Endothelial cell of umbilical vein (primary cell): ENCODE results near the gene DHX35. TPM values are rescaled to one million over a fixed set of nuclear protein-coding genes. Genes with fewer than 3 reads are reported as not detected.

Experiments used
- BruUV-seq: library from RNA; stranded (reverse); fragments of 400-500 nt; replicated peaks from 2 replicates; lab custom pipeline; 2021; lab: Mats Ljungman, UMichigan
- CTCF ChIA-PET: fragments of 300-600, 350-600 bp; sonication (Branson Sonifier 250); formaldehyde crosslinking; loops from one replicate; lab custom pipeline; 2021; ENCODE audit warnings: antibody characterized with exemption, inconsistent platforms; lab: Charles Lee
- POLR2A ChIA-PET: fragments of 300-600, 350-600 bp; sonication (Branson Sonifier 250); formaldehyde crosslinking; loops from one replicate; lab custom pipeline; 2021; ENCODE audit warnings: antibody characterized with exemption, inconsistent platforms; lab: Charles Lee
- DNase-seq: peaks from one replicate; pipeline ENCODE4 v3.0.0-alpha.2; 2011; ENCODE audit warnings: low read depth, low spot score
- FAIRE-seq: peaks from 2 replicates; lab custom pipeline; 2011; peaks lifted over from hg19 to GRCh38; lab: Jason Lieb, UNC
- H2AFZ ChIP-seq: 2 replicates; pipeline ENCODE4 v1.6.0; 2012; ENCODE audit warnings: low read depth, low read length, control low read depth, inconsistent platforms
- H3K27ac ChIP-seq: 2 replicates; pipeline ENCODE4 v1.5.1; 2011; ENCODE audit warnings: low read depth, mild to moderate bottlenecking, control low read depth, low read length, moderate library complexity; ENCODE audit not compliant: insufficient read depth
- H3K27me3 ChIP-seq, 2 experiments: 2 replicates each; pipeline versions ENCODE4 v1.6.0 to v1.6.1; 2011; ENCODE audit warnings: low read length in 2 of 2, mixed read lengths in 1 of 2; ENCODE audit not compliant: control insufficient read depth in 2 of 2, insufficient read depth in 2 of 2
- H3K36me3 ChIP-seq, 2 experiments: 2 replicates in 1 of 2; 3 replicates in 1 of 2; pipeline ENCODE4 v1.5.1; 2011; ENCODE audit warnings: low read length in 2 of 2, mild to moderate bottlenecking in 1 of 2, moderate library complexity in 1 of 2; ENCODE audit not compliant: control insufficient read depth in 2 of 2, insufficient read depth in 2 of 2; ENCODE audit errors: extremely low read depth in 1 of 2
- H3K4me1 ChIP-seq: 3 replicates; pipeline ENCODE4 v1.5.1; 2011; ENCODE audit warnings: mild to moderate bottlenecking, low read length; ENCODE audit not compliant: control insufficient read depth, insufficient read depth; ENCODE audit errors: extremely low read depth
- H3K4me2 ChIP-seq: 2 replicates; pipeline ENCODE4 v1.6.1; 2011; ENCODE audit warnings: low read length, control low read depth, mixed read lengths; ENCODE audit not compliant: insufficient read depth
- H3K4me3 ChIP-seq, 3 experiments: fragments of 200-600 bp in 1 of 3; sonication (generic), shearing (Covaris generic) in 1 of 3; replicated peaks in 1 of 3; 2 replicates each; pipeline ENCODE4 v1.5.1; 2011 to 2016; ENCODE audit warnings: control low read depth in 3 of 3, low read length in 3 of 3, mild to moderate bottlenecking in 2 of 3, inconsistent platforms in 1 of 3, low read depth in 1 of 3, moderate library complexity in 1 of 3; ENCODE audit not compliant: insufficient read depth in 1 of 3
- H3K79me2 ChIP-seq: 2 replicates; pipeline ENCODE4 v1.6.0; 2012; ENCODE audit warnings: low read length, inconsistent platforms; ENCODE audit not compliant: control insufficient read depth, insufficient read depth
- H3K9ac ChIP-seq: replicated peaks from 2 replicates; pipeline ENCODE3; 2011; ENCODE audit warnings: low read length, control low read depth; ENCODE audit not compliant: insufficient read depth; ENCODE audit errors: extremely low read depth
- H3K9me1 ChIP-seq: replicated peaks from 3 replicates; pipeline ENCODE4 v1.6.0; 2011; ENCODE audit warnings: mild to moderate bottlenecking, low read length; ENCODE audit not compliant: control insufficient read depth, insufficient read depth; ENCODE audit errors: extremely low read depth
- H3K9me3 ChIP-seq: replicated peaks from 2 replicates; pipeline ENCODE4 v1.5.1; 2012; ENCODE audit warnings: low read length, inconsistent platforms; ENCODE audit not compliant: control insufficient read depth, insufficient read depth
- H4K20me1 ChIP-seq: replicated peaks from 2 replicates; pipeline ENCODE3; 2011; ENCODE audit warnings: mild to moderate bottlenecking, low read length; ENCODE audit not compliant: control insufficient read depth, insufficient read depth; ENCODE audit errors: extremely low read depth
- CTCF ChIP-seq, 2 donors: IDR thresholded peaks; 1 replicate in 1 of 2; 2 replicates in 1 of 2; pipeline ENCODE4 v1.5.1; 2011; ENCODE audit warnings: low read length in 2 of 2, mild to moderate bottlenecking in 2 of 2, moderate library complexity in 2 of 2, control low read depth in 1 of 2, inconsistent platforms in 1 of 2, low read depth in 1 of 2; ENCODE audit not compliant: insufficient read depth in 1 of 2; ENCODE audit errors: extremely low read depth in 1 of 2
- EZH2 ChIP-seq: IDR thresholded peaks from 2 replicates; pipeline ENCODE4 v1.6.1; 2012; ENCODE audit warnings: borderline replicate concordance, low read depth, mild to moderate bottlenecking, moderate library complexity, low read length, inconsistent platforms; ENCODE audit not compliant: severe bottlenecking
- FOS ChIP-seq: IDR thresholded peaks from 2 replicates; pipeline ENCODE4 v1.6.1; 2011; ENCODE audit warnings: mild to moderate bottlenecking, low read length, moderate library complexity, borderline replicate concordance; ENCODE audit not compliant: insufficient read depth
- GATA2 ChIP-seq: IDR thresholded peaks from 2 replicates; pipeline ENCODE4 v1.7.0; 2011; ENCODE audit warnings: low read depth, mild to moderate bottlenecking, moderate library complexity, mixed read lengths, low read length; ENCODE audit not compliant: insufficient read length, insufficient read depth
- JUN ChIP-seq: IDR thresholded peaks from 2 replicates; pipeline ENCODE4 v1.6.1; 2011; ENCODE audit warnings: borderline replicate concordance, low read depth; ENCODE audit not compliant: insufficient read length, insufficient read depth
- MAX ChIP-seq: IDR thresholded peaks from 2 replicates; pipeline ENCODE4 v1.6.1; 2011; ENCODE audit not compliant: insufficient read depth, insufficient read length
- MYC ChIP-seq: IDR thresholded peaks from one replicate; pipeline ENCODE4 v1.6.1; 2011; ENCODE audit warnings: mild to moderate bottlenecking, low read depth, low read length
- POLR2A ChIP-seq: IDR thresholded peaks from 2 replicates; pipeline ENCODE4 v1.6.1; 2012; ENCODE audit warnings: low read depth, mild to moderate bottlenecking, control low read depth, low read length
- POLR2AphosphoS5 ChIP-seq: IDR thresholded peaks from 2 replicates; pipeline ENCODE4 v1.6.1; 2012; ENCODE audit warnings: low read depth, mild to moderate bottlenecking, control low read depth, low read length, moderate library complexity; ENCODE audit not compliant: insufficient read depth
- dilution Hi-C: fragments of 300-500 bp; cut with MboI; formaldehyde crosslinking; loops from one replicate; pipeline ENCODE4 v1.15.0; 2019; ENCODE audit warnings: low sequenced_read_pairs; ENCODE audit not compliant: extremely low pct_ligation_motif_present
- intact Hi-C: fragments of 100-400 bp; cut with micrococcal nuclease; formaldehyde crosslinking; loops from one replicate; pipeline ENCODE4 v1.10.0; 2022
- polyA plus RNA-seq, 4 experiments: library from polyadenylated mRNA; depleted of rRNA in 3 of 4; stranded (reverse) in 3 of 4; unstranded in 1 of 4; fragments of >200 nt; gene quantifications; 2 replicates each; pipeline versions ENCODE4 v1.2.1 to v1.2.3, GENCODE V29; 2011 to 2012; ENCODE audit warnings: missing spikeins in 1 of 4
- total RNA-seq: library from RNA; stranded (reverse); gene quantifications from 2 replicates; pipeline ENCODE4 v1.2.3, GENCODE V29; 2021

The DHX35 gene
- total and polyA plus RNA-seq, 2 donors (not counting 3 experiments of a cell fraction or from before 2014, with no cell fraction given), result 10.0 to 13.0 TPM

GRCh38 chr20:38950254-38950653 is 11.9 kb upstream of the DHX35 start:
- no TSS peak for BruUV-seq
- intact Hi-C loops, result no loop called here
- POLR2A ChIA-PET, result no interaction called here
- H3K27ac ChIP-seq, result no peak overlapping the region
- no peaks in the 10 kb centered on the region for H3K4me1 ChIP-seq
- H3K4me3 ChIP-seq, result no peak overlapping the region
- peaks cover 17 to 32% of the 10 kb centered on the region in 2 experiments for H3K36me3 ChIP-seq
- no peak overlapping the region for H2AFZ ChIP-seq
- no peaks in the 10 kb centered on the region for H3K9me3 ChIP-seq
- peaks cover 34% of the 10 kb centered on the region for H3K79me2 ChIP-seq
- CTCF ChIA-PET, result interaction anchor here (0.9 kb wide), 1 partner anchor 12 kb away, joined by 3 read pairs; the partner anchor contains the start of gene DHX35
- DNase-seq, result no peak
- no peak overlapping the region for H3K9ac ChIP-seq
- no peak for FAIRE-seq
- no peaks in the 10 kb centered on the region for H4K20me1 ChIP-seq
- TF ChIP-seq JUN (no peak), MYC (no peak), CTCF (IDR thresholded peaks at IDR 0.05; ENCODE audit: extremely low read depth in 1 of 2, insufficient read depth in 1 of 2, low read depth in 1 of 2, low read length in 2 of 2) (no peak), POLR2AphosphoS5 (no peak), GATA2 (no peak), EZH2 (no peak), FOS (no peak), MAX (no peak), POLR2A (no peak)
- H3K9me1 ChIP-seq, result no peaks in the 10 kb centered on the region
- H3K4me2 ChIP-seq, result no peak overlapping the region
- no peaks in the 10 kb centered on the region for H3K27me3 ChIP-seq
- dilution Hi-C loops, result no loop called here
